Measurements from ENCODE around the gene GNA15.

Gene GNA15

DNA sequence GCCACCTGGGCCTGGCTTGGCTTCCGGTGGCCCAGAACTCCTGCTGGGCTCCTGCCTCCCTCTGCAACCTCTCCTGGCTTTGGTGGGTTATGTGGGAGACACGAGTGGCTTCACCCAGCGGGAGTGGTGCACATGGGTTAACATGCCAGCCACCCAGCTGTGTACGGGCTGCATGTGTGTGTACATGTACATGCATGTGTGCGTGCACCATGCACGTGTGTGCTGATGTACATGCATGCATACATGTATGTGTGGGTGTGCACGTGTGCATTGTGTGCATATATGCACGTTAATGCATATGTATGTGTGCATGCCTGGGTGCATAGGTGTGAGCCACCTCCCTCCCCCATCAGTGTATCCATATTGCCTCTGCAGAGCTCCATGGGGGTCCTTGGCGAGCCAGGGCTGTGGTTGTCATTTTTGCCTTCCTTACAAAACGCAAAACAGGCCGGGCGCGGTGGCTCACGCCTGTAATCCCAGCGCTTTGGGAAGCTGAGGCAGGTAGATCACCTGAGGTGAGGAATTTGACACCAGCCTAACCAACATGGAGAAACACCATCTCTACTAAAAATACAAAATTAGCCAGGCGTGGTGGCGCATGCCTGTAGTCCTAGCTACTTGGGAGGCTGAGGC is 29.2 kb upstream of the GNA15 start:
- DNase-seq (ENCODE audit: low read depth in 2 of 2), result no peak

DNA sequence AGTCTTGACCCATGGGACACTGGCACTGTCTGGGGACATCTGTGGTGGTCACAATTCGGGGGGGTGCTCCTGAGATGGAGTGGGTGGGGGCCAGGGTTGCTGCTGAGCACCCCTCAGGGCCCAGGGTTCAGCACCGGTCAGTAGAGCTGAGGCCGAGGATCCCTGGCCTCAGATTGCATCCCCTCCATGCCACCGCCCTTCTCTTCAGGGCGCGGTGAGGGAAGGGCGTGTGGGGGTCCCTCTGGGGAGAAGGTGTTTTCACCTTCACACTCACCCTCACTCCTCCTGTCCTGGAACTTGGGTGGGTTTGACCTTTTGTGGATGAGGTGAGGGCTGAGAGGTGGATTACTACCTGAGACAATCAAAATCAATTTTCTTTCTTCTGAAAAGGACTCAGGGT is 28.2 kb upstream of the GNA15 start:
- no peak for DNase-seq (ENCODE audit: low read depth in 2 of 2)

DNA sequence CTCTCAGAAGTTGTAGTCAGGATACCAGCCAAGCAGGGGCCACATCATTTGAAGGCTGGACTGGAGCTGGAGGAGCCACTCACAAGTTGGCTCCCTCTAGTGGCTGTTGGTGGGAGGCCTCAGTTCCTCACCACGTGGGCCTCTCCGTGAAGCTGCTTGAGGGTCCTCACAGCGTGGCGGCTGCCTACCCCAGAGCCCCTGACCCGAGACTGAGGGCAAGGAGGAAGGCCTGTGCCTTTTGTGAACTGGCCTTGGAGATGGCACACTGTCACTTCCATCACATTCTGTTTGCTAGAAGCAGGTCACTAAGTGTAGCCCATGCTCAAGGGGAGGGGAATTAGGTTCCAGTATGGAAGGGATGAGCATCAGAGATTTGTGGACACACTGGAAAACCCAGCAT is 27.1 kb upstream of the GNA15 start:
- peak; percentile 50 to 63 for DNase-seq (ENCODE audit: low read depth in 2 of 2)

DNA sequence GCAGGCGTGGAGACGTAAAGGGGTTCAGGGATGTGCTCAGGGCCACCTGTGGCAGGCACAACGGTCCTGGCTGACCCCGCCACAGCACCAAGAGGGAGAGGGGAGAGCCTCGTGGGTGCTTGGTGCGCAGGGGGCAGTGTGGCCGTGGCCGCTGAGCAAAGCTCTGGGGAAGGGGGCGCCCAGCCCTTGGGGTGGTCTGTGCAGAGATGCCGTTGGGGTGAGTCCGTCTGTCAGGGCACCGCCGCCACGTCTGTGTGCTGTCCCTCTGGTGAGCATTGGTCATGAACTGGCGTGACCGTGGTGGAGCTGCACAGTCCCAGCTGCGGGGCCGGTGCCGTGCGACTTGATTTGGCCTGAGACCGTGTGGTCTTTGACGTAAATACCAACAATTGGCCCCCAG is 26.3 kb upstream of the GNA15 start:
- DNase-seq (ENCODE audit: low read depth in 2 of 2), result no peak

DNA sequence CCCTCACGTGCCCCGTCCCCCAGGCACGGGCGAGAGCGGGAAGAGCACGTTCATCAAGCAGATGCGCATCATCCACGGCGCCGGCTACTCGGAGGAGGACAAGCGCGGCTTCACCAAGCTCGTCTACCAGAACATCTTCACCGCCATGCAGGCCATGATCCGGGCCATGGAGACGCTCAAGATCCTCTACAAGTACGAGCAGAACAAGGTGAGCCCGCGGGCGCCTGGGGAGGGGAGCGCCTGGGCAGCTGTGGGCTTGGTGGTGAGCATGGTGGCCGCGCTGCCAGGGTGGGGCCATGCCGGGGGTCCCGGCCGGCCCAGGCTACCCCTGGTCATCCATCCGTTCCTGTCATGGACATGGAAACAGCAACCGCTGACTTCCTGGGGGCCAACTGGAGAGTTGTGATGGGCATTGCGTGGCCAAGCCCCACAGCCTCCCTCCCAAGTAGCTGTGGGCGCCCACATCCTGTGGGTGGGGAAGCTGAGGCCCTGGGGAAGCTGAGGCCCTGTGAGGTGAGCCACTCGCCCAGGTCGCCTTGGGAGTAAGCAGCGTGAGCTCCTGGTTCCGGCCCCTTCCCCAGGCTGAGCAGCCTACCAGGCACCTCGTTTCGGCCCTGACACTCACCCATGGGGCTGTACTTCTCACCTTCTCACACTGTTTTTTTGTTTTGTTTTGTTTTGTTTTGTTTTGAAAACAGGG is 25.6 kb upstream of the GNA15 start:
- DNase-seq (ENCODE audit: low read depth in 2 of 2), result no peak

GRCh38 chr19:3111586-3112247 is 24.1 kb upstream of the GNA15 start:
- DNase-seq (ENCODE audit: low read depth in 2 of 2), result no peak

DNA sequence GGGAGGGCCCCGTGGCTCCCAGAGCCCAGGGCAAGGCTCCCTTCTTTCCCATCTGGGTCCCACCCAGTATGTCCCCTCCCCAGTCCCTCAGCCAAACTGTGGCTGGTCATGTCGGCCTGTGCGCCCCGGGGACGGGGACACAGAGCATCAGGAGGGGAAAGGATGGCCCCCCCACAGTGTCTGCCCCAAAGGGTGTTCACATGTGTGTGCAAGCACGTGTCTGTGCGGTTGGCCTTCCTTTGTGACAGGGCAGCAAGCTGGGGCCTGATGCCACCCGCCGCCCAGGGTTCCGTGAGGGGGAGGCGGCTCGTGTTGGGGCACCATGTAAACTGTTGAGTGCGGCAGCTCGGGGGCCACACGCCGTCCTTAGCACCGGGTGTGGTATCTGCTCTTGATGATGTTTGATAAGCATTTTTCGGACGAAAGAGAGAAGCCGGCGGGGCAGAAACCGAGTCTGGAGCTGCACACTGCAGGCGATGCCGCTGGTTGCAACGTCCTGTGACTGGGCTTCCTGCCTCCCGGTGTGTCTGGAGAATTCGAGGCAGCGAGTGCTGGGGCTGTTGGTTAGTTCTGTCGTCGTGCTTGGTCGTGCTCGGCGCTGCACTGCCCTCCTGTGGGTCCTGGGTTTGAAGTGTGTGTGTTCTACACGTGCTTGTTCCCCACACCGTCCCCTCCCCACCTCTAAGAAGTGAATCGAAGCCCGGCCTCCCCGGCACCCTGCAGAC is 23.3 kb upstream of the GNA15 start:
- no peak for DNase-seq (ENCODE audit: low read depth in 2 of 2)

DNA sequence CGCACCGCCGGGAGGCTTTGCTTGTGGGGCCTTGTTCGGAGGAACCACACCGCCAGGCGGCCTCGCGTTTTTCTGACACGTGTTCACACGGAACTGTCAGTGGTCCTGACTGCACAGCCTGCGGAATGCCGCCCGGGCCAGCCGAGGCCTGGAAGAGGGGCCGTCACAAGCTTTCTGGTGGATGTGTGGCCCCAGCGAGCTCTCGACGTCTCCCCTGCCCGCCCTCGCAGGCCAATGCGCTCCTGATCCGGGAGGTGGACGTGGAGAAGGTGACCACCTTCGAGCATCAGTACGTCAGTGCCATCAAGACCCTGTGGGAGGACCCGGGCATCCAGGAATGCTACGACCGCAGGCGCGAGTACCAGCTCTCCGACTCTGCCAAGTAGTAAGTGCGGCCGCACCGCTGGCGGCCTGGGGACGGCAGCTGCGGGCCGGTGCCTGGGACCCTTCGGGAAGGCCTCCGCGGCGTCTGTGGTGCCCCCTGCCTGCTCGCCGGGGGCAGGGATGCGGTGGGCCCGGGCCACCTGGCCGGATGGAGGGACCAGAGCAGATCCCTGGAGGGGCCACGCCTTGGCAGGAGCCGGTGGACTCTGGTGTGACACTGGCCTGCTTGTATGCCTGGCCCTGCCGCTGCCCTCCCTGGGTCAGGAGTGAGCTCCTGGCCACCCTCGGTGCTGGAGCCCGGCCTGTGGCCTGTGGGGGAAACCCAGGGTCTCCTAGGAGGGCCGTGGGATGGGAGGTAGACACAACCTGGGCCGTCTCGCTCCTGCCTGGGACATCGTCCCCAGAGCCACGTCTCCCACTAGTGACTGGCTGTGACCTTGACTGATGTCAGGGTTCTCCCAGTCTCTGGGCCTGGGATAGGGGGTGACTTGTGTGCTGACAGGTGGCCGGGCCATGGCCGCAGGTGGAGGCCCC is 22.5 kb upstream of the GNA15 start:
- DNase-seq (ENCODE audit: low read depth in 2 of 2), result no peak

DNA sequence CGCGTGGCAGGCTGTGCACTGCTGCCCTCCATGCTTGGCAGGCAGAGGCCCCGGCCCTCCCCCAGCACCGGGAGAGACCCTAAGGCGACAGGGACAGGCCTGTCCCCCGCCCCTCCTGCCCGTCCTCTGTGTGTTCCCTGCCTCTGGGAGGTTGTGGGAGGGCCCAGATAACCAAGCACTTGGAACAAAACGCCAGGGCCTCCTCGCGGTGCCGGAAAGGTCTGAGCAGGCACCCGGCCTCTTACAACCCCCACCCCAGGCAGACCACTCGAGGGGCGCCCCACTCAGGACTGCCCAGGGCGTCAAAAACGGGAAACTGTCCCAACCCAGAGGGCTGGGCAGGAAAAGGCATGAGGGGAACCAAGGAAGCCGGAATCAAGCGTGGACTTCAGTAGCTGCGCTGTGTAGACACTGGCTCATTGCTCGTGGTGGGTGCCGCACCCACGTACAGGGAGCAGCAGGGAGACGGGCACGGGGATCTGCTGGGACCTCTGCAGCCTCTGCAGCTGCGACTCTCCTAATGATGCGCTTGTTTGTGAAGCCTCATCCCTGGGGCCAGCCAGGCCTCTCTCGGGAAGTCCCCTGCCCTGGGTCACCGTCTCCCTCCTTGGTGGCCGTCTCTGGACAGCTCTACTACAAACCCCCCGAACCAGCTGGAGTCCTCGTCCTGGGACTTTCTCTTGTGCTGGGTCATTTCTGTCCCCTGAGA is 21.7 kb upstream of the GNA15 start:
- DNase-seq (ENCODE audit: low read depth in 2 of 2), result no peak

GRCh38 chr19:3114811-3115210 is 21.0 kb upstream of the GNA15 start:
- no peak for DNase-seq (ENCODE audit: low read depth in 2 of 2)

DNA sequence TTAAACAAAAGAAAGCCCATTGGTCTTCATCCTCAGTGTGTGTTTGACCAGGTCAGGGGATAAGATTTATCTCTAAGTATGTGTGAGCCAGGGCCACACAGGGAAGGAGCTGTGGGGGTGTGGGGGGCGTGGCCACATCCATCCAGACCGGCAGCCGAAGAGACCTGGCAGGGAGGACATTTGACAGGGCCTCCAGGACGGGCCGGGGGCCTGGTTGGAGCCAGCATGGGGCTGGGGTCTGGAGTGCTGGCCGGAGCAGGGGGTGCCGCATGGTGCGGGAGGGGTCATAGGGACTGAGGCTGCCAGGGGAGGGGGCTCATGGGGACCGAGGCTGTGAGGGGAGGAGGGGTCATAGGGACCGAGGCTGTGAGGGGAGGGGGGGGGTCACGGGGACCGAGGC is 20.4 kb upstream of the GNA15 start:
- no peak for DNase-seq (ENCODE audit: low read depth in 2 of 2)

DNA sequence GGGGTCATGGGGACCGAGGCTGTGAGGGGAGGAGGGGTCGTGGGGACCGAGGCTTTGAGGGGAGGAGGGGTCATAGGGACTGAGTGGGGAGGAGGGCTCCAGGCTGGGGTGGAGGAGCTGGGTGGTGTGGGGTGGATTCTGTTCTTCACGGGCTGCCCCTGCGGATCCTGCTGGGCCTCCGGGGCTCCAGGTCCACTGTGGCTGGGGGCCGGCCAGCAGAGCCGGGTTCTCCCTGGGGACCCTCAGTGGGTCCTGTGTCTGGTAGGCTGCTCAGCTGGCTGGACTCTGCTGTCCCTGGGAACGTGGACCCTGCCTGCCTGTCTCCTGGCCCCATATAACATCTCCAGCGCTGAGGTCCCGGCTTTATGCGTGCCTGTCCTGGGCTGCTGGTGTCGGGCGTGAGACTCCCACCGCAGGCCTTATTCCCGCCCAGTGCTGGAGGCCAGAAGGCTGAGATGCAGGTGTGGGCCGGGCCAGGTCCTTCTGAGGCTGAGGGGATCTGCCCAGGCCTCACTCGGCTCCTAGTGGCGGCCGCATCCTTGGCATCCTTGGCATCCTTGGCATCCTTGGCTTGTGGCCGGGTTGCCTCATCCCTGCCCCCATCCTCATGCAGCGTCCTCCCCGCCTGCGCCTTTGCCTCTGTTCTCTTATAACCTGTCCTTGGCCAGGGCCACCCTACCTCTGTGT is 19.8 kb upstream of the GNA15 start:
- DNase-seq (ENCODE audit: low read depth in 2 of 2), result no peak

DNA sequence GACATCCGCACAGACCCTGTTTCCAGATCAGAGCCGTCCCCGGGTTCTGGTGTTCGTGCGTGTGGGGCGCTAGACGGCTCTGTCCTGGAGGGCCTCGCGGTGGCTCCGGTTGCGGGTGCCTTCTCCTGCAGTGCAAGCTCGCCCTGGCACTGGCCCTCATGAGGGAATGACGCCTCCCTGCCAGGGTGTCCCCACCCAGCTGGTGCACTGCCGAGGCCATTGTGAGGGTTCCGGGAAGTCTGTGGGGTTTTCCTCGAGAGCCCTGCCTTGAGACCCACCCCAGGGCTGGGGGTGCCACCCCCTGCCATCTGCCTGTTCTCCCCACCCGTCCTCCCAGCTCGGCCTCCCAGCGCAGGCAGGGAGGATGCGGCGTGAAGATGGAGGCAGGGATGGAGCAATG is 19.2 kb upstream of the GNA15 start:
- DNase-seq (ENCODE audit: low read depth in 2 of 2), result no peak

- no peak for DNase-seq (ENCODE audit: low read depth in 2 of 2)
Measured at GRCh38 chr19:3117716-3118115, 18.1 kb upstream of the GNA15 start.

DNA sequence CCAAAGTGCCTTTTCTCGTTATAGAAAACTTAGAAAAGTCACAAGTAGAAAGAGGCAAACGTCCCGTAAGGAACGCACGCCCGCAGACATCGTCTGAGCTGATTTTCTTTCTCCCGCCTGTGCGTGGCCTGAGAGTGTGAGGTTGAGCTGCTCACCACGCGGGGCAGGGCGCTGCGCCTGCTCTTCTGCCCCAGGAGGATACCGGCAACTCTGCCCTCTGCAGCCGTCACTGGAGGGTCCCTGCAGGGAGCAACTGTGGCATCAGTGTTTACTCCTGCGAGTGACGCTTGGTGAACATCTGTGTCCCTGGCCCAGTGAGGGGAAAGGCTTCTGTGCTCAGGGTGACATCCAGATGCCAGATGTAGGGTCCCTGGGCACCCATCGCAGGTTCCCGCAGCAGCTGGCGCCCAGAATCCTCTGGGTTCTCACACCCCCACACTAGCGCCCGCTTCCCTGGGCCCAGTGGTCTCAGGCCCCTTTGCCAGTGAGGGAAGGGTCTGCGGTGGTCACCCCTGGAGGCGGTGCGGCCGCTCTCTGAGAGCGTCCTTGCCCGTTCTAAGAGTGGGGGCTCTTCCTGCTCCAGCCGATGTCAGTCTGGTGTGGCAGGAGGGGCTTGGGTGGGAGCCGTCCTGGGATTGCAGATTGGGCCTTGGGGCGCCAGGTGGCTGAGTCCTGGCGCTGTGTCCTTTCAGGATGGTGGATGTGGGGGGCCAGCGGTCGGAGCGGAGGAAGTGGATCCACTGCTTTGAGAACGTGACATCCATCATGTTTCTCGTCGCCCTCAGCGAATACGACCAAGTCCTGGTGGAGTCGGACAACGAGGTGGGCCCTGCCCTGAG is 17.4 kb upstream of the GNA15 start:
- DNase-seq (ENCODE audit: low read depth in 2 of 2), result no peak

- DNase-seq (ENCODE audit: low read depth in 2 of 2), result no peak
Measured at GRCh38 chr19:3119071-3119595, 16.7 kb upstream of the GNA15 start.

GRCh38 chr19:3119693-3120380 is 16.0 kb upstream of the GNA15 start:
- no peak for DNase-seq (ENCODE audit: low read depth in 2 of 2)

- no peak for DNase-seq (ENCODE audit: low read depth in 2 of 2)
Measured at GRCh38 chr19:3120611-3121276, 15.1 kb upstream of the GNA15 start.
